ENCODE measurements around the gene SETD1B.

The SETD1B gene

DNA sequence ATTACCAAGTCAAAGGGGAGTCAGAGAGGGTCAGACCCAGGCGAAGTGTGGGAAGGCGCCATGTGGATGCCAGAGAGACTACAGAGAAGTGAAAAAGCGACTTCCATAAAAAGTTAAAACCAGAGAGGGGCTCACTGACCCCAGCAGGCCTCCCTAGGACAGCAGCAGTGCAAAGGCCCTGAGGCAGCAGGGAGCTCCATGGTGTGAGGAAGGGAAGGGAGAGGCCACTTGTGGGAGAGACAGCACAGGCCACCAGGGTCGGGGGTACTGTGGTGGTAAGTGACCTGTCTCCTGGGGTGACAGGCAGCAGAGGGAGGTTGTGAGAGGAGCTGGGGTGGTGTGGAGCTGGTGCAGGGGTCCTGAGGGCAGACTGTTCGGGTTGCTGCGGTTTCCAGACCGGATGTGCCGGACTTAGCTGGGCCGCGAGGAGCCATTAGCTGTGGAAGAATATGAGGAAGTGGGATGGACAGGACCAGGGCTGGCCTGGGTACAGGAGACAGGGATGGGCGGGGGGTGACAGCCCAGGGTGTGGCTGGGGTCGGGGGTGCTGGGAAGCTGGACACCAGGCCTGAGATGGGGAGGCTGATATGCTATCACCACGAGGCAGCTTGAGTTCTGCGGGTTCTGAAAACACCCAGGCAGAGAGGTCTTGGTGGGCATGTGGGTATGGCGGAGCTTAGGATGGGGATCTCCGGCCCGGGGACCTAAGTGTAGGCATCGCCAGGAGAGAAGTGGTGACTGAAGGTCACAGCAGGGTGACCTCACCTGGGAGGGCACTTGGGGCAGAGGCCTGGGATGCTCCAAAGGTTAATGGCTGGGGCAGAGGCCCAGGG lies 22.7 kb downstream of the SETD1B start:
- no peak overlapping the region for H3K27ac ChIP-seq
- no peak for TF ChIP-seq CTCF (IDR thresholded peaks at IDR 0.05)
- no peak for TF ChIP-seq ZFX (IDR thresholded peaks at IDR 0.05; ENCODE audit: borderline replicate concordance)

DNA sequence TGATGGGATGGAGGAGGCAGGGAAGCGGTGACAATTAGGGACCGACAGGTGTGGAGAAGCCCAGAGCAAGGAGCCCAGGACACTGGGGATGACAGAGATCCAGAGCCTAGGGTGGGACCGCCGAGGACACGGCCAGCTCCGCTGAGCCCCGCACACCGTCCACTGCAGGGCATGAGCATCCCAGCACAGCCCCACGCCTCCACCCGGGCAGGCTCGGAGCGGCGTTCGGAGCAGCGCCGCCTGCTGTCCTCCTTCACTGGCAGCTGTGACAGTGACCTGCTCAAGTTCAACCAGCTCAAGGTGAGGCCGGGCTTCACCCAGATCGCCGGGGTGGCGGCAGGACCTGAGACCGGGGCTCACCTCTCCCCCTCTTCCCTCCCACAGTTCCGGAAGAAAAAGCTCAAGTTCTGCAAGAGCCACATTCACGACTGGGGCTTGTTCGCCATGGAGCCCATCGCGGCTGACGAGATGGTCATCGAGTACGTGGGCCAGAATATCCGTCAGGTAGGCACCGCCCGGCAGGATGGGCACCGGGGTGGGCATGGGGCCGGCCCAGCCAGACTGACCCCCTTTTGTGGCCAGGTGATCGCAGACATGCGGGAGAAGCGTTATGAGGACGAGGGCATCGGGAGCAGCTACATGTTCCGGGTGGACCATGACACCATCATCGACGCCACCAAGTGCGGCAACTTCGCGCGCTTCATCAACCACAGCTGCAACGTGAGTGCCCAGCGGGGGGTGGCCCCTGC lies 23.7 kb downstream of the SETD1B start:
- H3K27ac ChIP-seq, result no peak overlapping the region
- TF ChIP-seq CTCF (IDR thresholded peaks at IDR 0.05) (no peak), ZFX (IDR thresholded peaks at IDR 0.05; ENCODE audit: borderline replicate concordance) (no peak)

- TF ChIP-seq CTCF (IDR thresholded peaks at IDR 0.05) (no peak), ZFX (IDR thresholded peaks at IDR 0.05; ENCODE audit: borderline replicate concordance) (no peak)
These were observed 24.5 kb downstream of the SETD1B start for GRCh38 chr12:121828306-121828705.

DNA sequence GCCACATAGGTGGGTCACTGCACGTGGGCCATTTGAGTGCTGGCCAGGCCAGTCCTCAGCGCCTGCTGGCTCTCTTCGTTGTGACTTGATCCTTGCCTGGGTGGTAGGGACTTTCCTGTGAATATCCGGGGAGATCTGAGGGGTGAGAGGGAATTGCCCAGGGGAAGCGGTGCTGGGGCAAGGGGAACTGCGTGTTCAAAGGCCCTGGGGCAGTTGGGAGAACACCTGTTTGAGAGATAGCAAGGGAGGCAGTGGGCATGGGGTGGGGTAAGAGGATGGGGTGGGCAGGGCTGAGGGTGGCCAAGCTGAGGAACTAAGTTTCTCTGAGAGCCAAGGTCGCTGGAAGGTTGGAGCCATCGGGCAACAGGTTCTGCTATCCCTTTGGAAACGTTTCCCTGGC lies 25.0 kb downstream of the SETD1B start:
- TF ChIP-seq CTCF (IDR thresholded peaks at IDR 0.05) (no peak), ZFX (IDR thresholded peaks at IDR 0.05; ENCODE audit: borderline replicate concordance) (no peak)
- peak overlapping the region; percentile 31; the same call in 1 of the 2 replicates for H3K27ac ChIP-seq

More at GRCh38 chr12:121828306-121828705, 24.5 kb downstream of the SETD1B start:
- H3K27ac ChIP-seq, result no peak overlapping the region

GRCh38 chr12:121829250-121829918 lies 25.6 kb downstream of the SETD1B start:
- peak overlapping the region; percentile 31; the same call in 1 of the 2 replicates for H3K27ac ChIP-seq
- TF ChIP-seq CTCF (IDR thresholded peaks at IDR 0.05) (no peak), ZFX (IDR thresholded peaks at IDR 0.05; ENCODE audit: borderline replicate concordance) (no peak)

GRCh38 chr12:121830134-121830533 lies 26.3 kb downstream of the SETD1B start:
- peak overlapping the region; percentile 25; the same call in 1 of the 2 replicates for H3K27ac ChIP-seq
- TF ChIP-seq CTCF (IDR thresholded peaks at IDR 0.05), result no peak
- no peak for TF ChIP-seq ZFX (IDR thresholded peaks at IDR 0.05; ENCODE audit: borderline replicate concordance)
